ENCODE measurements around the gene SMAD4. TPM values are rescaled to one million over a fixed set of nuclear protein-coding genes. Genes with fewer than 3 reads are reported as not detected.

Gene SMAD4
- total RNA-seq, 1 experiment from 2014 or later: 61.3 TPM

GRCh38 chr18:51030537-51031258 lies 685 bp downstream of the SMAD4 start:
- no peaks in the 10 kb centered on the region; the same call in none of the 2 replicates for H3K36me3 ChIP-seq (ENCODE audit: control insufficient read depth, insufficient read depth, low read length)
- intact Hi-C loops (cut with micrococcal nuclease; ENCODE audit: unreplicated experiment): no loop called here
- H3K9me3 ChIP-seq (ENCODE audit: control insufficient read depth, insufficient read depth, low read depth, low read length): no peaks in the 10 kb centered on the region
- in situ Hi-C loops (cut with HindIII; ENCODE audit: low pct_unique_long_range_greater_than_20kb, low sequenced_read_pairs): no loop called here
- H3K27ac ChIP-seq (ENCODE audit: low read length): peak overlapping the region; percentile 82
- ChIA-PET CTCF (no interaction called here), POLR2A (interaction anchor here (0.6 kb wide), 1 partner anchor 178 kb away, joined by 4 read pairs; no protein-coding TSS in a partner anchor)
- no peak for DNase-seq (ENCODE audit: low read depth, low spot score)
- TF ChIP-seq SIN3A (IDR thresholded peaks at IDR 0.05; ENCODE audit: borderline replicate concordance, insufficient read depth, low read depth, low read length): 0 out of 2 replicates have a peak, but pooled peaks have one; percentile 21
- TF ChIP-seq, protein P1, sequence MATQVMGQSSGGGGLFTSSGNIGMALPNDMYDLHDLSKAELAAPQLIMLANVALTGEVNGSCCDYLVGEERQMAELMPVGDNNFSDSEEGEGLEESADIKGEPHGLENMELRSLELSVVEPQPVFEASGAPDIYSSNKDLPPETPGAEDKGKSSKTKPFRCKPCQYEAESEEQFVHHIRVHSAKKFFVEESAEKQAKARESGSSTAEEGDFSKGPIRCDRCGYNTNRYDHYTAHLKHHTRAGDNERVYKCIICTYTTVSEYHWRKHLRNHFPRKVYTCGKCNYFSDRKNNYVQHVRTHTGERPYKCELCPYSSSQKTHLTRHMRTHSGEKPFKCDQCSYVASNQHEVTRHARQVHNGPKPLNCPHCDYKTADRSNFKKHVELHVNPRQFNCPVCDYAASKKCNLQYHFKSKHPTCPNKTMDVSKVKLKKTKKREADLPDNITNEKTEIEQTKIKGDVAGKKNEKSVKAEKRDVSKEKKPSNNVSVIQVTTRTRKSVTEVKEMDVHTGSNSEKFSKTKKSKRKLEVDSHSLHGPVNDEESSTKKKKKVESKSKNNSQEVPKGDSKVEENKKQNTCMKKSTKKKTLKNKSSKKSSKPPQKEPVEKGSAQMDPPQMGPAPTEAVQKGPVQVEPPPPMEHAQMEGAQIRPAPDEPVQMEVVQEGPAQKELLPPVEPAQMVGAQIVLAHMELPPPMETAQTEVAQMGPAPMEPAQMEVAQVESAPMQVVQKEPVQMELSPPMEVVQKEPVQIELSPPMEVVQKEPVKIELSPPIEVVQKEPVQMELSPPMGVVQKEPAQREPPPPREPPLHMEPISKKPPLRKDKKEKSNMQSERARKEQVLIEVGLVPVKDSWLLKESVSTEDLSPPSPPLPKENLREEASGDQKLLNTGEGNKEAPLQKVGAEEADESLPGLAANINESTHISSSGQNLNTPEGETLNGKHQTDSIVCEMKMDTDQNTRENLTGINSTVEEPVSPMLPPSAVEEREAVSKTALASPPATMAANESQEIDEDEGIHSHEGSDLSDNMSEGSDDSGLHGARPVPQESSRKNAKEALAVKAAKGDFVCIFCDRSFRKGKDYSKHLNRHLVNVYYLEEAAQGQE (IDR thresholded peaks at IDR 0.05; ENCODE audit: insufficient read depth in 1 of 2, low read depth in 2 of 2, low read length in 1 of 2): no peak
- H3K27me3 ChIP-seq (ENCODE audit: control insufficient read depth, insufficient read depth, low read length): no peaks in the 10 kb centered on the region
- BruUV-seq (replicated peaks): no TSS peak
- H3K4me3 ChIP-seq (ENCODE audit: low read depth in 2 of 2, low read length in 2 of 2): peak overlapping the region; percentile 76 to 79
- H3K4me1 ChIP-seq (ENCODE audit: control insufficient read depth, insufficient read depth, low read length): peaks cover 7% of the 10 kb centered on the region; the same call in 1 of the 2 replicates
- ATAC-seq: peak; percentile 92

GRCh38 chr18:51032193-51032592 lies 2.2 kb downstream of the SMAD4 start:
- intact Hi-C loops (cut with micrococcal nuclease; ENCODE audit: unreplicated experiment): no loop called here
- Histone ChIP-seq H3K4me3 (ENCODE audit: low read depth in 2 of 2, low read length in 2 of 2) (peak overlapping the region in 1 of 2 experiments; percentile 76; a peak in 2 of 4 replicates), H3K4me1 (ENCODE audit: control insufficient read depth, insufficient read depth, low read length) (peaks cover 7% of the 10 kb centered on the region; the same call in 1 of the 2 replicates), H3K9me3 (ENCODE audit: control insufficient read depth, insufficient read depth, low read depth, low read length) (no peaks in the 10 kb centered on the region), H3K27me3 (ENCODE audit: control insufficient read depth, insufficient read depth, low read length) (no peaks in the 10 kb centered on the region), H3K36me3 (ENCODE audit: control insufficient read depth, insufficient read depth, low read length) (no peaks in the 10 kb centered on the region; the same call in none of the 2 replicates), H3K27ac (ENCODE audit: low read length) (peak overlapping the region; percentile 18; the same call in 1 of the 2 replicates)
- ChIA-PET CTCF (no interaction called here), POLR2A (no interaction called here)
- BruUV-seq (replicated peaks): no TSS peak
- TF ChIP-seq POLR2AphosphoS5 (IDR thresholded peaks at IDR 0.05; ENCODE audit: low read depth, low read length): no peak
- no peak for TF ChIP-seq TCF7L2 (IDR thresholded peaks at IDR 0.05; ENCODE audit: low read depth, low read length)
- TF ChIP-seq SIN3A (IDR thresholded peaks at IDR 0.05; ENCODE audit: borderline replicate concordance, insufficient read depth, low read depth, low read length): no peak
- TF ChIP-seq, protein P1 (IDR thresholded peaks at IDR 0.05; ENCODE audit: insufficient read depth in 1 of 2, low read depth in 2 of 2, low read length in 1 of 2): no peak
- TF ChIP-seq CTCF (IDR thresholded peaks at IDR 0.05): no peak
- DNase-seq (ENCODE audit: low read depth, low spot score) (no peak), ATAC-seq (no peak)
- in situ Hi-C loops (cut with HindIII; ENCODE audit: low pct_unique_long_range_greater_than_20kb, low sequenced_read_pairs): no loop called here
